Measurements from ENCODE around the gene IGLL1.
"Not testable (repeated sequence)": the region's sequence is repeated elsewhere in the genome, so short reads cannot be mapped to it uniquely, and the experiment has no call there.

Gene IGLL1

GRCh38 chr22:23535790-23536661 is 44.1 kb downstream of the IGLL1 start:
- peak overlapping the region; percentile 54 for H2AFZ ChIP-seq (ENCODE audit: low read length)
- H2AK5ac ChIP-seq (ENCODE audit: low read depth, low read length), result peak overlapping the region; percentile 100
- H3K27ac ChIP-seq (replicated peaks; ENCODE audit: low read length); H3K14ac ChIP-seq (ENCODE audit: low read length); H4K91ac ChIP-seq (ENCODE audit: low read depth, low read length, poor library complexity); H3K4ac ChIP-seq (ENCODE audit: low read length); H3K4me3 ChIP-seq (ENCODE audit: low read length in 2 of 2); H3K9ac ChIP-seq (ENCODE audit: low read depth, low read length, poor library complexity); H3K23ac ChIP-seq (ENCODE audit: low read depth, low read length, poor library complexity); H3K36me3 ChIP-seq (replicated peaks in 1 of 2; ENCODE audit: control insufficient read depth in 2 of 2, insufficient read depth in 2 of 2, low read length in 2 of 2); DNase-seq (ENCODE audit: low spot score); H3K9me3 ChIP-seq (replicated peaks in 1 of 2; ENCODE audit: control insufficient read depth in 2 of 2, insufficient read depth in 1 of 2, low read depth in 1 of 2, low read length in 2 of 2); H4K8ac ChIP-seq (ENCODE audit: low read depth, low read length); H3K27me3 ChIP-seq (ENCODE audit: control insufficient read depth in 3 of 3, insufficient read depth in 3 of 3, low read depth in 1 of 3, low read length in 3 of 3); H3K4me2 ChIP-seq (ENCODE audit: insufficient read depth, low read length, poor library complexity, severe bottlenecking); H3K79me1 ChIP-seq (ENCODE audit: low read depth, low read length): not testable (repeated sequence)
- peak overlapping the region; percentile 99 for H2BK120ac ChIP-seq (ENCODE audit: low read depth, low read length)
- no CpG with 5 or more reads among the region's 5 CpGs for WGBS, 2 donors (ENCODE audit: extremely low coverage in 2 of 2, insufficient read length in 2 of 2, insufficient replicate concordance in 1 of 2)
- peak overlapping the region; percentile 16 for H2BK12ac ChIP-seq (ENCODE audit: low read length)
- peak overlapping the region; percentile 100 for H2BK15ac ChIP-seq (ENCODE audit: low read length)
- peak overlapping the region; percentile 85 for H3K18ac ChIP-seq (ENCODE audit: low read length)
- peaks cover 25 to 45% of the 10 kb centered on the region in 2 donors for H3K4me1 ChIP-seq (ENCODE audit: control insufficient read depth in 2 of 2, insufficient read depth in 1 of 2, low read depth in 1 of 2, low read length in 2 of 2)
- peak overlapping the region; percentile 70 for H2BK5ac ChIP-seq (ENCODE audit: low read length)

GRCh38 chr22:23534851-23535717 is 45.0 kb downstream of the IGLL1 start:
- Histone ChIP-seq H4K91ac (ENCODE audit: low read depth, low read length, poor library complexity) (peak overlapping the region; percentile 89), H3K4ac (ENCODE audit: low read length) (peak overlapping the region; percentile 0), H3K4me3 (ENCODE audit: low read length in 2 of 2) (no peak overlapping the region), H4K8ac (ENCODE audit: low read depth, low read length) (no peak overlapping the region), H2BK12ac (ENCODE audit: low read length) (peak overlapping the region; percentile 77), H3K27me3 (ENCODE audit: control insufficient read depth in 3 of 3, insufficient read depth in 3 of 3, low read depth in 1 of 3, low read length in 3 of 3) (no peaks in the 10 kb centered on the region), H2AFZ (ENCODE audit: low read length) (peak overlapping the region; percentile 54), H2AK5ac (ENCODE audit: low read depth, low read length) (peak overlapping the region; percentile 100), H2BK5ac (ENCODE audit: low read length) (peak overlapping the region; percentile 70), H3K4me2 (ENCODE audit: insufficient read depth, low read length, poor library complexity, severe bottlenecking) (no peak overlapping the region), H3K9me3 (replicated peaks in 1 of 2; ENCODE audit: control insufficient read depth in 2 of 2, insufficient read depth in 1 of 2, low read depth in 1 of 2, low read length in 2 of 2) (no peaks in the 10 kb centered on the region), H3K18ac (ENCODE audit: low read length) (peak overlapping the region; percentile 90), H3K36me3 (replicated peaks in 1 of 2; ENCODE audit: control insufficient read depth in 2 of 2, insufficient read depth in 2 of 2, low read length in 2 of 2) (no peaks in the 10 kb centered on the region), H3K23ac (ENCODE audit: low read depth, low read length, poor library complexity) (peak overlapping the region; percentile 25), H3K4me1 (ENCODE audit: control insufficient read depth in 2 of 2, insufficient read depth in 1 of 2, low read depth in 1 of 2, low read length in 2 of 2) (peaks cover 25 to 45% of the 10 kb centered on the region in 2 donors), H3K14ac (ENCODE audit: low read length) (no peak overlapping the region), H3K27ac (replicated peaks; ENCODE audit: low read length) (no peak overlapping the region), H3K79me1 (ENCODE audit: low read depth, low read length) (no peaks in the 10 kb centered on the region), H2BK120ac (ENCODE audit: low read depth, low read length) (peak overlapping the region; percentile 99), H2BK15ac (ENCODE audit: low read length) (peak overlapping the region; percentile 100), H3K9ac (ENCODE audit: low read depth, low read length, poor library complexity) (no peak overlapping the region)
- WGBS, 2 donors (ENCODE audit: extremely low coverage in 2 of 2, insufficient read length in 2 of 2, insufficient replicate concordance in 1 of 2), result no CpG with 5 or more reads among the region's 29 CpGs
- no peak for DNase-seq (ENCODE audit: low spot score)

- Histone ChIP-seq H3K27ac (replicated peaks; ENCODE audit: low read length) (no peak overlapping the region), H3K4me1 (ENCODE audit: control insufficient read depth in 2 of 2, insufficient read depth in 1 of 2, low read depth in 1 of 2, low read length in 2 of 2) (peaks cover 25 to 47% of the 10 kb centered on the region in 2 donors), H3K27me3 (ENCODE audit: control insufficient read depth in 3 of 3, insufficient read depth in 3 of 3, low read depth in 1 of 3, low read length in 3 of 3) (no peaks in the 10 kb centered on the region)
These were observed 45.8 kb downstream of the IGLL1 start for GRCh38 chr22:23534201-23534850.

More at GRCh38 chr22:23534201-23534850, 45.8 kb downstream of the IGLL1 start:
- no peak overlapping the region for H4K8ac ChIP-seq (ENCODE audit: low read depth, low read length)
- H3K36me3 ChIP-seq (replicated peaks in 1 of 2; ENCODE audit: control insufficient read depth in 2 of 2, insufficient read depth in 2 of 2, low read length in 2 of 2), result no peaks in the 10 kb centered on the region
- H3K14ac ChIP-seq (ENCODE audit: low read length), result no peak overlapping the region
- peak overlapping the region; percentile 90 for H3K18ac ChIP-seq (ENCODE audit: low read length)
- no peak for DNase-seq (ENCODE audit: low spot score)
- no CpG with 5 or more reads among the region's 10 CpGs for WGBS, 2 donors (ENCODE audit: extremely low coverage in 2 of 2, insufficient read length in 2 of 2, insufficient replicate concordance in 1 of 2)
- H2BK12ac ChIP-seq (ENCODE audit: low read length), result peak overlapping the region; percentile 77
- peak overlapping the region; percentile 68 for H3K4ac ChIP-seq (ENCODE audit: low read length)
- H3K23ac ChIP-seq (ENCODE audit: low read depth, low read length, poor library complexity), result no peak overlapping the region
- H3K4me2 ChIP-seq (ENCODE audit: insufficient read depth, low read length, poor library complexity, severe bottlenecking), result no peak overlapping the region
- H3K4me3 ChIP-seq (ENCODE audit: low read length in 2 of 2), result no peak overlapping the region
- peak overlapping the region; percentile 100 for H2AK5ac ChIP-seq (ENCODE audit: low read depth, low read length)
- H2AFZ ChIP-seq (ENCODE audit: low read length), result peak overlapping the region; percentile 88
- H2BK15ac ChIP-seq (ENCODE audit: low read length), result peak overlapping the region; percentile 100
- no peaks in the 10 kb centered on the region for H3K9me3 ChIP-seq (replicated peaks in 1 of 2; ENCODE audit: control insufficient read depth in 2 of 2, insufficient read depth in 1 of 2, low read depth in 1 of 2, low read length in 2 of 2)
- H2BK5ac ChIP-seq (ENCODE audit: low read length), result peak overlapping the region; percentile 70
- H4K91ac ChIP-seq (ENCODE audit: low read depth, low read length, poor library complexity), result peak overlapping the region; percentile 19
- peak overlapping the region; percentile 78 for H2BK120ac ChIP-seq (ENCODE audit: low read depth, low read length)
- no peaks in the 10 kb centered on the region for H3K79me1 ChIP-seq (ENCODE audit: low read depth, low read length)
- no peak overlapping the region for H3K9ac ChIP-seq (ENCODE audit: low read depth, low read length, poor library complexity)
